Naive thymus-derived CD8-positive, alpha-beta T cell (primary cell): ENCODE data around the gene CYBB. TPM values are rescaled to one million over a fixed set of nuclear protein-coding genes. Genes with fewer than 3 reads are reported as not detected.

Source experiments
- ATAC-seq, 2 donors: fragments of 150-1000 bp; cut with Tn5 transposase in 1 of 2; sonication (Bioruptor Pico), chemical (Tn5 transposase) in 1 of 2; 1 replicate in 1 of 2; 2 replicates in 1 of 2; pipeline ENCODE4 v1.10.0; 2021; ENCODE audit warnings: mild to moderate bottlenecking in 2 of 2, moderate library complexity in 2 of 2
- POLR2A ChIA-PET: fragments of 350-600 bp; sonication (Branson Sonifier 250); formaldehyde crosslinking; loops from one replicate; lab custom pipeline; 2021; ENCODE audit warnings: antibody characterized with exemption; lab: Charles Lee
- DNase-seq, 10 donors: peaks; one replicate each; pipeline versions ENCODE4 v3.0.0 to v3.0.0-alpha.2; 2020 to 2022
- H3K27ac Mint-ChIP-seq, 10 donors: one replicate each; pipeline ENCODE4 v1.8.0; 2020 to 2022; ENCODE audit warnings: mild to moderate bottlenecking in 10 of 10, mixed read lengths in 10 of 10, moderate library complexity in 4 of 10, inconsistent platforms in 1 of 10
- H3K27me3 Mint-ChIP-seq, 5 donors: one replicate each; pipeline ENCODE4 v1.8.0; 2021 to 2022; ENCODE audit warnings: mixed read lengths in 5 of 5
- H3K36me3 Mint-ChIP-seq, 3 donors: one replicate each; pipeline ENCODE4 v1.8.0; 2020 to 2022; ENCODE audit warnings: mixed read lengths in 3 of 3, mild to moderate bottlenecking in 2 of 3, inconsistent platforms in 1 of 3
- H3K4me1 Mint-ChIP-seq, 4 donors: one replicate each; pipeline ENCODE4 v1.8.0; 2021 to 2022; ENCODE audit warnings: mixed read lengths in 4 of 4
- H3K4me3 Mint-ChIP-seq, 10 donors: one replicate each; pipeline ENCODE4 v1.8.0; 2020 to 2022; ENCODE audit warnings: mild to moderate bottlenecking in 10 of 10, mixed read lengths in 10 of 10, moderate library complexity in 6 of 10, inconsistent platforms in 1 of 10
- H3K9me3 Mint-ChIP-seq, 9 donors: one replicate each; pipeline ENCODE4 v1.8.0; 2020 to 2022; ENCODE audit warnings: mixed read lengths in 9 of 9, mild to moderate bottlenecking in 3 of 9, inconsistent platforms in 1 of 9, moderate library complexity in 1 of 9
- polyA plus RNA-seq, 3 donors: library from polyadenylated mRNA; unstranded; fragments of 300-500 nt; fragmentation: Illumina TruSeq; gene quantifications; one replicate each; pipeline ENCODE4 v1.2.3, GENCODE V29; 2021
- total RNA-seq, 8 experiments: library from RNA in 2 of 8; stranded (reverse) in 2 of 8; gene quantifications; one replicate each; pipeline ENCODE4 v1.2.3 and lab custom pipeline; 2021 to 2026

Gene CYBB
- total and polyA plus RNA-seq, 5 experiments from 2014 or later, result 0.13 to 5.6 (median 0.51) TPM

GRCh38 chrX:37818031-37818430 is 38.2 kb downstream of the CYBB start:
- Mint-ChIP-seq H3K4me3 (peak overlapping the region in 1 of 10 donors; percentile 39), H3K4me1 (peaks cover 0 to 27% (median 3%) of the 10 kb centered on the region in 4 donors), H3K36me3 (no peaks in the 10 kb centered on the region), H3K27ac (peak overlapping the region in 1 of 10 donors; percentile 71), H3K27me3 (no peaks in the 10 kb centered on the region), H3K9me3 (no peaks in the 10 kb centered on the region)
- no peak for ATAC-seq
- POLR2A ChIA-PET, result no interaction called here
- no peak for DNase-seq

GRCh38 chrX:37820646-37821045 is 40.8 kb downstream of the CYBB start:
- Mint-ChIP-seq H3K4me3 (no peak overlapping the region), H3K36me3 (no peaks in the 10 kb centered on the region), H3K27me3 (no peaks in the 10 kb centered on the region), H3K9me3 (no peaks in the 10 kb centered on the region), H3K27ac (peak overlapping the region in 1 of 10 donors; percentile 22), H3K4me1 (peaks cover 9 to 37% (median 17%) of the 10 kb centered on the region in 4 donors)
- ATAC-seq (no peak), DNase-seq (no peak)
- POLR2A ChIA-PET, result no interaction called here

GRCh38 chrX:37824491-37825214 is 44.8 kb downstream of the CYBB start:
- Mint-ChIP-seq H3K27ac (peak overlapping the region in 3 of 10 donors; percentile 17 to 63 (median 29)), H3K36me3 (no peaks in the 10 kb centered on the region), H3K4me3 (peak overlapping the region in 3 of 10 donors; percentile 8 to 40 (median 10)), H3K27me3 (no peaks in the 10 kb centered on the region), H3K9me3 (no peaks in the 10 kb centered on the region), H3K4me1 (peaks cover 9 to 30% (median 17%) of the 10 kb centered on the region in 4 donors)
- ATAC-seq, result no peak
- DNase-seq, result no peak
- POLR2A ChIA-PET, result interaction anchor here (0.7 kb wide), 1 partner anchor 80 kb away, joined by 3 read pairs; no protein-coding TSS in a partner anchor

GRCh38 chrX:37825215-37825842 is 45.5 kb downstream of the CYBB start:
- POLR2A ChIA-PET, result interaction anchor here (0.7 kb wide), 1 partner anchor 80 kb away, joined by 3 read pairs; no protein-coding TSS in a partner anchor
- peak overlapping the region in 1 of 10 donors; percentile 40 for H3K4me3 Mint-ChIP-seq

GRCh38 chrX:37829721-37830120 is 49.9 kb downstream of the CYBB start:
- DNase-seq (no peak), ATAC-seq (no peak)
- peak overlapping the region in 1 of 10 donors; percentile 13 for H3K27ac Mint-ChIP-seq
- H3K27me3 Mint-ChIP-seq, result no peaks in the 10 kb centered on the region
- POLR2A ChIA-PET, result no interaction called here
- H3K4me1 Mint-ChIP-seq, result peaks cover under 1 to 18% (median 9%) of the 10 kb centered on the region in 4 donors
- H3K9me3 Mint-ChIP-seq, result no peaks in the 10 kb centered on the region
- H3K4me3 Mint-ChIP-seq, result no peak overlapping the region
- H3K36me3 Mint-ChIP-seq, result peaks cover 0 to 1% (median 0%) of the 10 kb centered on the region in 3 donors

More at GRCh38 chrX:37825215-37825842, 45.5 kb downstream of the CYBB start:
- Mint-ChIP-seq H3K27me3 (no peaks in the 10 kb centered on the region), H3K36me3 (no peaks in the 10 kb centered on the region), H3K9me3 (no peaks in the 10 kb centered on the region), H3K27ac (peak overlapping the region in 1 of 10 donors; percentile 17), H3K4me1 (peaks cover 9 to 33% (median 18%) of the 10 kb centered on the region in 4 donors)
- DNase-seq (peak; percentile 9 to 79 (median 52)), ATAC-seq (peak; percentile 61 to 73)

- peaks cover 0 to 12% (median 2%) of the 10 kb centered on the region in 4 donors for H3K4me1 Mint-ChIP-seq
These were observed 50.5 kb downstream of the CYBB start for GRCh38 chrX:37830371-37830770.

GRCh38 chrX:37834937-37835336 is 55.1 kb downstream of the CYBB start:
- POLR2A ChIA-PET, result no interaction called here
- no peak for ATAC-seq
- Mint-ChIP-seq H3K36me3 (peaks cover 0 to 23% (median 3%) of the 10 kb centered on the region in 3 donors), H3K9me3 (no peaks in the 10 kb centered on the region), H3K4me3 (no peak overlapping the region), H3K27me3 (no peaks in the 10 kb centered on the region), H3K4me1 (peaks cover 0 to 2% (median 0%) of the 10 kb centered on the region in 4 donors), H3K27ac (peak overlapping the region in 1 of 10 donors; percentile 29)
- no peak for DNase-seq

More at GRCh38 chrX:37830371-37830770, 50.5 kb downstream of the CYBB start:
- POLR2A ChIA-PET, result no interaction called here
- peaks cover 0 to 1% (median 0%) of the 10 kb centered on the region in 3 donors for H3K36me3 Mint-ChIP-seq
- no peaks in the 10 kb centered on the region for H3K9me3 Mint-ChIP-seq
- no peak overlapping the region for H3K27ac Mint-ChIP-seq
- no peaks in the 10 kb centered on the region for H3K27me3 Mint-ChIP-seq
- no peak for DNase-seq
- no peak for ATAC-seq
- H3K4me3 Mint-ChIP-seq, result no peak overlapping the region

GRCh38 chrX:37840931-37841330 is 61.1 kb downstream of the CYBB start:
- ATAC-seq, result no peak
- DNase-seq, result no peak
- Mint-ChIP-seq H3K27ac (peak overlapping the region in 1 of 10 donors; percentile 18), H3K4me3 (no peak overlapping the region), H3K27me3 (no peaks in the 10 kb centered on the region), H3K9me3 (no peaks in the 10 kb centered on the region), H3K4me1 (peaks cover 5 to 14% (median 11%) of the 10 kb centered on the region in 4 donors), H3K36me3 (peaks cover 0 to 38% (median 4%) of the 10 kb centered on the region in 3 donors)
- POLR2A ChIA-PET, result no interaction called here

- peaks cover 6 to 24% (median 18%) of the 10 kb centered on the region in 4 donors for H3K4me1 Mint-ChIP-seq
- H3K27ac Mint-ChIP-seq, result peak overlapping the region in 5 of 10 donors; percentile 8 to 69 (median 40)
These were observed 64.8 kb downstream of the CYBB start for GRCh38 chrX:37844622-37845021.

GRCh38 chrX:37846141-37846540 is 66.3 kb downstream of the CYBB start:
- ATAC-seq (peak; percentile 24 to 40), DNase-seq (peak in 3 of 10 donors; percentile 3 to 29 (median 5))
- Mint-ChIP-seq H3K27me3 (no peaks in the 10 kb centered on the region), H3K4me3 (peak overlapping the region; percentile 68 to 92 (median 88)), H3K9me3 (peaks cover 0 to 2% (median 0%) of the 10 kb centered on the region in 9 donors), H3K36me3 (peaks cover 0 to 6% (median 5%) of the 10 kb centered on the region in 3 donors), H3K27ac (peak overlapping the region; percentile 43 to 99 (median 92)), H3K4me1 (peaks cover 6 to 24% (median 18%) of the 10 kb centered on the region in 4 donors)
- POLR2A ChIA-PET, result interaction anchor here (1.0 kb wide), 1 partner anchor 481 kb away, joined by 3 read pairs; the partner anchor contains the start of gene RPGR

More at GRCh38 chrX:37844622-37845021, 64.8 kb downstream of the CYBB start:
- ATAC-seq, result no peak
- H3K27me3 Mint-ChIP-seq, result no peaks in the 10 kb centered on the region
- peaks cover 1 to 16% (median 2%) of the 10 kb centered on the region in 3 donors for H3K36me3 Mint-ChIP-seq
- POLR2A ChIA-PET, result no interaction called here
- peak overlapping the region in 3 of 10 donors; percentile 5 to 62 (median 14) for H3K4me3 Mint-ChIP-seq
- DNase-seq, result no peak
- H3K9me3 Mint-ChIP-seq, result peaks cover 0 to 2% (median 0%) of the 10 kb centered on the region in 9 donors

GRCh38 chrX:37846558-37846933 is 66.7 kb downstream of the CYBB start:
- peaks cover 6 to 24% (median 18%) of the 10 kb centered on the region in 4 donors for H3K4me1 Mint-ChIP-seq
- H3K27ac Mint-ChIP-seq, result peak overlapping the region; percentile 43 to 99 (median 92)
- DNase-seq (peak in 1 of 10 donors; percentile 12), ATAC-seq (peak in 1 of 2 donors; percentile 4)
- peak overlapping the region; percentile 68 to 92 (median 88) for H3K4me3 Mint-ChIP-seq
- H3K36me3 Mint-ChIP-seq, result peaks cover 0 to 5% (median 2%) of the 10 kb centered on the region in 3 donors
- no peaks in the 10 kb centered on the region for H3K27me3 Mint-ChIP-seq
- peaks cover 0 to 2% (median 0%) of the 10 kb centered on the region in 9 donors for H3K9me3 Mint-ChIP-seq
- POLR2A ChIA-PET, result interaction anchor here (1.0 kb wide), 1 partner anchor 480 kb away, joined by 3 read pairs; the partner anchor contains the start of gene RPGR
